ENCODE measurements around the gene RCE1.

- no peak for TF ChIP-seq ZNF707 (tag by site-specific recombination; IDR thresholded peaks at IDR 0.05)
- TF ChIP-seq ZNF184 (tag by site-specific recombination; IDR thresholded peaks at IDR 0.05), result no peak
- TF ChIP-seq TRIM28 (IDR thresholded peaks at IDR 0.05; ENCODE audit: borderline replicate concordance, low read length), result no peak
- no peak for TF ChIP-seq CTCF (tag by site-specific recombination; IDR thresholded peaks at IDR 0.05)
- no peak for TF ChIP-seq ZNF692 (tag by site-specific recombination; IDR thresholded peaks at IDR 0.05)
- no peak for TF ChIP-seq ZBTB21 (tag by site-specific recombination; IDR thresholded peaks at IDR 0.05)
- TF ChIP-seq ZNF514 (tag by site-specific recombination; IDR thresholded peaks at IDR 0.05), result no peak
- TF ChIP-seq ZNF292 (tag by site-specific recombination; IDR thresholded peaks at IDR 0.05; ENCODE audit: borderline replicate concordance, low read depth), result no peak
- TF ChIP-seq ZNF274 (IDR thresholded peaks at IDR 0.05; ENCODE audit: low read length), result no peak
- TF ChIP-seq ZNF274 (tag by site-specific recombination; IDR thresholded peaks at IDR 0.05; ENCODE audit: borderline replicate concordance), result no peak
- TF ChIP-seq ZNF112 (tag by site-specific recombination; IDR thresholded peaks at IDR 0.05), result no peak
- no peak for TF ChIP-seq ATF2 (tag by site-specific recombination; IDR thresholded peaks at IDR 0.05; ENCODE audit: low read depth)
- TF ChIP-seq REPIN1 (tag by site-specific recombination; IDR thresholded peaks at IDR 0.05; ENCODE audit: low read depth), result no peak
- TF ChIP-seq TCF7L2 (IDR thresholded peaks at IDR 0.05; ENCODE audit: borderline replicate concordance, low read depth, low read length), result no peak
These were observed 11.5 kb downstream of the RCE1 start for GRCh38 chr11:66854729-66855211.
